Neural progenitor cell (in vitro differentiated cells): ENCODE measurements around the gene FGD3. TPM values are rescaled to one million over a fixed set of nuclear protein-coding genes. Genes with fewer than 3 reads are reported as not detected.

ENCODE experiments used
- DNase-seq: peaks from one replicate; pipeline ENCODE4 v3.0.0-alpha.2; 2016; ENCODE audit warnings: low spot score
- H2AFZ ChIP-seq: fragments of 200-600 bp; sonication (generic); replicated peaks from 2 replicates; pipeline ENCODE4 v1.6.1; 2016; ENCODE audit warnings: antibody characterized with exemption
- H3F3A ChIP-seq: fragments of 200-600 bp; sonication (generic); 2 replicates; pipeline ENCODE4 v1.6.1; 2016; ENCODE audit warnings: antibody characterized with exemption, low read depth
- H3K27ac ChIP-seq: fragments of 200-600 bp; sonication (generic); 2 replicates; pipeline ENCODE4 v1.5.1; 2016; ENCODE audit warnings: mild to moderate bottlenecking
- H3K27me3 ChIP-seq: fragments of 200-600 bp; sonication (generic); 2 replicates; pipeline ENCODE4 v1.6.1; 2016; ENCODE audit warnings: mild to moderate bottlenecking, moderate library complexity
- H3K36me3 ChIP-seq: fragments of 200-600 bp; sonication (generic); 2 replicates; pipeline ENCODE4 v1.5.1; 2016
- H3K4me1 ChIP-seq: fragments of 200-600 bp; sonication (generic); 2 replicates; pipeline ENCODE4 v1.6.1; 2016; ENCODE audit warnings: mixed run types
- H3K4me2 ChIP-seq: fragments of 200-600 bp; sonication (generic); 2 replicates; pipeline ENCODE4 v1.6.1; 2016
- H3K4me3 ChIP-seq: fragments of 200-600 bp; sonication (generic); 2 replicates; pipeline ENCODE4 v1.5.1; 2016
- H3K79me2 ChIP-seq: fragments of 200-600 bp; sonication (generic); 2 replicates; pipeline ENCODE4 v1.6.1; 2016; ENCODE audit warnings: low read depth
- H3K9ac ChIP-seq: fragments of 200-600 bp; sonication (generic); 2 replicates; pipeline ENCODE4 v1.6.1; 2016
- H3K9me3 ChIP-seq: fragments of 200-600 bp; sonication (generic); 2 replicates; pipeline ENCODE4 v1.5.1; 2016; ENCODE audit warnings: low read depth
- H4K20me1 ChIP-seq: fragments of 200-600 bp; sonication (generic); 2 replicates; pipeline ENCODE4 v1.6.1; 2016; ENCODE audit warnings: low read depth
- H3K27ac Mint-ChIP-seq: 3 replicates; pipeline ENCODE4 v1.8.0; 2021; ENCODE audit warnings: mixed read lengths
- H3K27me3 Mint-ChIP-seq: 2 replicates; pipeline ENCODE4 v1.8.0; 2022; ENCODE audit warnings: low read depth, mild to moderate bottlenecking, inconsistent platforms, moderate library complexity, mixed read lengths; ENCODE audit not compliant: insufficient read depth
- H3K36me3 Mint-ChIP-seq: 3 replicates; pipeline ENCODE4 v1.8.0; 2021; ENCODE audit warnings: mixed read lengths
- H3K4me1 Mint-ChIP-seq: 3 replicates; pipeline ENCODE4 v1.8.0; 2021; ENCODE audit warnings: mixed read lengths
- H3K4me3 Mint-ChIP-seq: 3 replicates; pipeline ENCODE4 v1.8.0; 2021; ENCODE audit warnings: mild to moderate bottlenecking, moderate library complexity, mixed read lengths
- H3K9me3 Mint-ChIP-seq: 3 replicates; pipeline ENCODE4 v1.8.0; 2020; ENCODE audit warnings: mixed read lengths
- EZH2 ChIP-seq: fragments of 200-600 bp; sonication (generic); IDR thresholded peaks from 2 replicates; pipeline ENCODE4 v1.6.1; 2017; ENCODE audit warnings: antibody characterized with exemption, mild to moderate bottlenecking, moderate library complexity
- EZH2phosphoT487 ChIP-seq: fragments of 200-600 bp; sonication (generic); IDR thresholded peaks from 2 replicates; pipeline ENCODE4 v1.6.1; 2017; ENCODE audit warnings: antibody characterized with exemption
- total RNA-seq: library from RNA; depleted of rRNA; stranded (reverse); fragments of >200 nt; gene quantifications from 2 replicates; pipeline ENCODE4 v1.2.3, GENCODE V29; 2015; ENCODE audit warnings: low replicate concordance
- TF ChIP-seq, protein P1 (sequence below): fragments of 200-600 bp; sonication (generic); IDR thresholded peaks from 2 replicates; pipeline ENCODE4 v1.5.1; 2017; ENCODE audit warnings: antibody characterized with exemption, mild to moderate bottlenecking

The FGD3 gene
- total RNA-seq, 1 donor from 2014 or later: 0.56 TPM

DNA sequence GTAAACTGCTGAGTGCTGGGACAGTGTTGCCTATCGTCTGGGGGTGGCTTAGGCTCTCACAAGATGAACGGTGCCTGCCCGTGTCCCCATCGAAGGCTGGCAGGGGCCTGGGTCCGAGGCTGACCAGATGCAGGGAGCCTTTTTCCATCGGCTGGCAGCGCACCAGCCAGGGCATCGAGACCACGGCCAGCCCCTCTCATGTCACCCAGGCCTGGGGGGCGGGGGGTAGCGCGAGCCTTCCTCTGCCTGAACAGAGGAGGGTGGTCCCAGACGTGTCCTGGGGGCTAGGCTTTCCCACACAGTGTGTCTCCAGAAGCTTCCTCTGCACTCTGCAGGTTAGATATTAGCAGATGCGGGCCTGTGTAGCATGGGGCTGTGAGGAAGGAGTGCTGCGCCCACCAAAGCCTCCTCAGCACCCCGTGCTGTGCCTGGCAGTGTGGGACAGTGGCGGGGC, 17.3 kb downstream of the FGD3 start:
- no peaks in the 10 kb centered on the region for H3K27me3 ChIP-seq
- no peak overlapping the region for H3K4me3 Mint-ChIP-seq

DNA sequence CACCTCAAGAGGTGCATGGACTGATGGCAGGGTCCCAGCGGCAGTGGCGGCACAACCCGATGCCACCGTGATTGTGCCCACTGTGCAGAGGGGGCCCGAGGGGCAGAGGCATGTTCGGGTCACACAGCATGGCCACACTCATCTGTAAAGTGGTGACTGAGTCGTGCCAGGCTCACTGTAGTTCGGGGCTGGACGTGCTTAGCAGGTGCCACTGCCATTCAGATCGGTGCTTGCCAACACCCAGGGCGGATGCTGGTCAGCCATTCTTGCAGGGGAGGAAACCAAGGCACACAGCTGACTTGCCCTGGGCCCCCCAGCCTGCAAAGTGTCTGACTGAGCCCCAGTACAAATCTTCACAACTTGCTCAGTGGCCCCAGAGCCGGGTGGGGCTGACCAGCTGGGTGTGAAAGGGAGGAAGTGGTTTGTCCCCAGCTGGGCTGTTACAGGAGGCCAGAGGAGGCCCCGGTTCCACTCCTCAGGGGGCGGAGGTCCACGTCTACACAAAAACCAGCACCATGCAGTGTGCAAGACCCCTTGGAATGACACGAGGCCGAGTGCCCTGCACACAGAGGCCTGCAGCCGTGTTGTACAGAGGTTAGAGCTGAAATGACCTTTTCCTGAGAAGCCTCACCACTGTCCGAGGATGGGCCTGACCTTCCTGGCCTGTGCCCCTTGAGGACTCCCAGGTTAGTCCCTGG, 17.9 kb downstream of the FGD3 start:
- Histone ChIP-seq H4K20me1 (no peaks in the 10 kb centered on the region), H3K9me3 (no peaks in the 10 kb centered on the region), H3K4me2 (no peak overlapping the region), H3K4me3 (no peak overlapping the region), H3K4me1 (peaks cover 20% of the 10 kb centered on the region), H3F3A (peaks cover 16% of the 10 kb centered on the region), H3K27me3 (no peaks in the 10 kb centered on the region), H3K27ac (no peak overlapping the region), H3K36me3 (no peaks in the 10 kb centered on the region), H3K79me2 (no peaks in the 10 kb centered on the region), H3K9ac (no peak overlapping the region), H2AFZ (peak overlapping the region; percentile 17)
- DNase-seq: no peak
- H3K4me1 Mint-ChIP-seq: peaks cover 21% of the 10 kb centered on the region
- peaks cover 7% of the 10 kb centered on the region for H3K9me3 Mint-ChIP-seq
- peak overlapping the region; percentile 57 for H3K27ac Mint-ChIP-seq
- no peaks in the 10 kb centered on the region for H3K36me3 Mint-ChIP-seq
- no peak for TF ChIP-seq EZH2phosphoT487
- TF ChIP-seq EZH2: no peak
- TF ChIP-seq, protein P1, sequence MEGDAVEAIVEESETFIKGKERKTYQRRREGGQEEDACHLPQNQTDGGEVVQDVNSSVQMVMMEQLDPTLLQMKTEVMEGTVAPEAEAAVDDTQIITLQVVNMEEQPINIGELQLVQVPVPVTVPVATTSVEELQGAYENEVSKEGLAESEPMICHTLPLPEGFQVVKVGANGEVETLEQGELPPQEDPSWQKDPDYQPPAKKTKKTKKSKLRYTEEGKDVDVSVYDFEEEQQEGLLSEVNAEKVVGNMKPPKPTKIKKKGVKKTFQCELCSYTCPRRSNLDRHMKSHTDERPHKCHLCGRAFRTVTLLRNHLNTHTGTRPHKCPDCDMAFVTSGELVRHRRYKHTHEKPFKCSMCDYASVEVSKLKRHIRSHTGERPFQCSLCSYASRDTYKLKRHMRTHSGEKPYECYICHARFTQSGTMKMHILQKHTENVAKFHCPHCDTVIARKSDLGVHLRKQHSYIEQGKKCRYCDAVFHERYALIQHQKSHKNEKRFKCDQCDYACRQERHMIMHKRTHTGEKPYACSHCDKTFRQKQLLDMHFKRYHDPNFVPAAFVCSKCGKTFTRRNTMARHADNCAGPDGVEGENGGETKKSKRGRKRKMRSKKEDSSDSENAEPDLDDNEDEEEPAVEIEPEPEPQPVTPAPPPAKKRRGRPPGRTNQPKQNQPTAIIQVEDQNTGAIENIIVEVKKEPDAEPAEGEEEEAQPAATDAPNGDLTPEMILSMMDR: no peak
- H3K27me3 Mint-ChIP-seq: peaks cover 6% of the 10 kb centered on the region
- no peak overlapping the region for H3K4me3 Mint-ChIP-seq

More for the DNA sequence above, 17.3 kb downstream of the FGD3 start:
- no peak for DNase-seq
- TF ChIP-seq EZH2: no peak
- TF ChIP-seq EZH2phosphoT487: no peak
- Histone ChIP-seq H3F3A (peaks cover 10% of the 10 kb centered on the region), H3K9ac (no peak overlapping the region), H3K27ac (no peak overlapping the region), H3K79me2 (no peaks in the 10 kb centered on the region), H3K4me2 (no peak overlapping the region), H3K4me3 (no peak overlapping the region), H3K36me3 (no peaks in the 10 kb centered on the region), H3K9me3 (no peaks in the 10 kb centered on the region), H4K20me1 (no peaks in the 10 kb centered on the region), H2AFZ (no peak overlapping the region), H3K4me1 (peaks cover 14% of the 10 kb centered on the region)
- Mint-ChIP-seq H3K4me1 (peaks cover 15% of the 10 kb centered on the region), H3K36me3 (no peaks in the 10 kb centered on the region), H3K9me3 (peaks cover 7% of the 10 kb centered on the region), H3K27me3 (peaks cover 6% of the 10 kb centered on the region), H3K27ac (no peak overlapping the region)

DNA sequence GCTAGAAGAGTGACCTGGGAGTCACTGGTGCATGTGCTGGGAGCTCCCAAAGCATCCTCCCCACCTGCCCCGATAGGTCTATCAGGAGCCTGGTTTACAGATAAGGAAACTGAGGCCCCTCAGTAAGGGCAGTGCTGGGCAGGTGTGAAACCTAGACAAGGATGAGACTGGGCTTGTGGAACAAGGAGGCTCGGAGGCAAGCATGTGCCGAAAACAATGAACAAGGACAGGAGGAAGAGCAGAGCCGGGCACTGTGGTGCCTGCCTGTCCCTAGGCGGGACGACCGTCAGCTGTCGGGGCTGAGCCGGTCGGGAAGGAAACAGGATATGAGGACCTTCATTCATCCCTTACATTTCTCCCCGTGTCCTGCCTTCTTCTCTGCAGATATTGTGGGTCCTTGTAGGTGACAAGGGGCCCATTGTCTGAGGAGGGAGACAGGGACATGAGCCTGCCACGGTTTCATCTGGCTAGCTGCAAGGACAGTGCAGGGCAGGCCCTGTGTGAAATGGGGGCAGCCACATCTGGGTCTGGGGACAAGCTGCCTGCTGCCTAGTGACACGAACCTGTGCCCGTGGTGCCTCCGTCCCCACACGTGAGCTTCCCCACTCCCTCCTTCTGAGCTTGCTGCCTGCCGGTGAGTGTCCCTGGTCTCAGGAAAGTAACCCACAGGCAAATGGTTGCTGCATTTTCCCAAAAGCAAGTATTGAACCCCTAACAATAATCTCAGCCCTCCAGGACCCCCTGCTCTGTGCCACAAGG, 18.6 kb downstream of the FGD3 start:
- H2AFZ ChIP-seq: peak overlapping the region; percentile 17

More for the DNA sequence above, 18.6 kb downstream of the FGD3 start:
- H4K20me1 ChIP-seq: no peaks in the 10 kb centered on the region
- H3K27me3 ChIP-seq: no peaks in the 10 kb centered on the region
- TF ChIP-seq EZH2phosphoT487: no peak
- TF ChIP-seq, protein P1: no peak
- TF ChIP-seq EZH2: no peak
- H3K79me2 ChIP-seq: no peaks in the 10 kb centered on the region
- Mint-ChIP-seq H3K9me3 (peaks cover 7% of the 10 kb centered on the region), H3K36me3 (no peaks in the 10 kb centered on the region), H3K27me3 (peaks cover 6% of the 10 kb centered on the region), H3K4me3 (no peak overlapping the region), H3K27ac (peak overlapping the region; percentile 57), H3K4me1 (peaks cover 27% of the 10 kb centered on the region)
- no peak overlapping the region for H3K27ac ChIP-seq
- no peak overlapping the region for H3K9ac ChIP-seq
- DNase-seq: no peak
- peaks cover 27% of the 10 kb centered on the region for H3K4me1 ChIP-seq
- no peak overlapping the region for H3K4me3 ChIP-seq
- H3F3A ChIP-seq: peaks cover 23% of the 10 kb centered on the region
- H3K36me3 ChIP-seq: no peaks in the 10 kb centered on the region
- no peaks in the 10 kb centered on the region for H3K9me3 ChIP-seq
- H3K4me2 ChIP-seq: no peak overlapping the region
